Stimulated activated CD4-positive, alpha-beta T cell treated with anti-CD3 and anti-CD28 coated beads, Interleukin-1b, Interleukin-23, amount 100 ng/mL, for 24 hours (primary cell): ENCODE measurements around the gene GNG8.
A peak's percentile ranks its signal among the peaks of the same experiment; 100 is the strongest.

ENCODE experiments used
- DNase-seq, 4 experiments: peaks; one replicate each; pipeline ENCODE4 v3.0.0-alpha.2; 2020; ENCODE audit warnings: low read depth in 4 of 4, low spot score in 1 of 4

The GNG8 gene

DNA sequence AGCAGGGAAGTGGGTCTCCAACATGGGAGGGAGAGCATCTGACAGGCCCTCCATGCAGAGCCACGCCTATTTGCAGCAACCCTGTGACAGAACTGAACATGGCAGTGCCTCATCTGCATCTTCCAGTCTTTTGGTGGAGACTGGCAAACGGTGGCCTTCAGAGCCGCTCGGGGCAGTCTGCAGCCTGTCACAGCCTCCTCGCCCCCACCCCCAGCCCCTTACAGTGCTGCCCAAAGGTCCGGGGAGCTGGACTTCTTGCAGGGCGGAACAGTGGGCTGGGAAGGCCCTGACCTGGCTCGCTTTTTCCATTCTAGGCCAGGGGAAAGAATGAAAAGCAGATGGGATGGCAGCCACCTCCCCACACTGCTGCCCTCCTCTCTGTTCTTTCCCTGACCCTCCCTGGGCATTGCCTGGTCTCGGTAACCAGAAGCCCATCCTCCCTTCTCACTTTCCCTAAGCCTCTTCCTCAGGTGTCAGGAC lies 32.2 kb downstream of the GNG8 start:
- no peak for DNase-seq

GRCh38 chr19:46603195-46603637 lies 32.8 kb downstream of the GNG8 start:
- DNase-seq, result no peak

- peak in 1 of 4 experiments; percentile 57 for DNase-seq
These were observed 33.4 kb downstream of the GNG8 start for GRCh38 chr19:46602392-46603194.

- no peak for DNase-seq
These were observed 34.4 kb downstream of the GNG8 start, which contains the start of gene CALM3 for GRCh38 chr19:46601318-46602224. TSS of gene CALM3 (plus strand) at chr19:46601330. CDS start at chr19:46601435, 105 bp downstream.

GRCh38 chr19:46600384-46601317 lies 35.4 kb downstream of the GNG8 start:
- peak; percentile 93 to 96 (median 96) for DNase-seq

DNA sequence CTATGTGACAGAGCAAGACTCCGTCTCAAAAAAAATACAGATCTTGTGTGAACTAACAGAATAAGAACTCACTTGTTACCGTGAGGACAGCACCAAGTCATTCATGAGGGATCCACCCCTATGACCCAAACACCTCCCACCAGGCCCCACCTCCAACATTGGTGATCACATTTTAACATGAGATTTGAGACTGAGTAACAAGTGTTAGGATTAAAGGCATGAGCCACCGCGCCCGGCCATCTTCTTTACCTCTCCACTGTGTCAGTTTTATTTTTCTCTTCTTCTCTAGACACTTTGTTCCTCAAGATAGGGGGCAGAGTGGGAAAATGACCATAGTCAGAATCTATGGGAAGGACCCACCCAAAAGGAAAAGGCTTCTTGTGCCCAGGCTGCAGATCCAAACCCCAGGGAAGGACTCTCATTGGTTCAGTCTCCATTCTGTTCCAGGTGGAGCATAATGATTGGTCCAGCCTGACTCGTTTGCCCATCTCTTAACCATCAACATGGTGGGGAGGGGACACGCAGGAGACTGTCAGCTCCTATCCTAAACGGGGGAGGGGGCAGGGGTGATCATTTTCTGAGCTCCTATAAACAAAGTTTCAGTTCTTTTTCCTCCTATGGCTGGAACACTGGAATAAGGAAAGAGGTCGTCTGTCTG lies 36.2 kb downstream of the GNG8 start:
- no peak for DNase-seq

GRCh38 chr19:46598372-46598917 lies 37.6 kb downstream of the GNG8 start:
- no peak for DNase-seq

- DNase-seq, result no peak
These were observed 40.0 kb downstream of the GNG8 start for GRCh38 chr19:46596008-46596407.

DNA sequence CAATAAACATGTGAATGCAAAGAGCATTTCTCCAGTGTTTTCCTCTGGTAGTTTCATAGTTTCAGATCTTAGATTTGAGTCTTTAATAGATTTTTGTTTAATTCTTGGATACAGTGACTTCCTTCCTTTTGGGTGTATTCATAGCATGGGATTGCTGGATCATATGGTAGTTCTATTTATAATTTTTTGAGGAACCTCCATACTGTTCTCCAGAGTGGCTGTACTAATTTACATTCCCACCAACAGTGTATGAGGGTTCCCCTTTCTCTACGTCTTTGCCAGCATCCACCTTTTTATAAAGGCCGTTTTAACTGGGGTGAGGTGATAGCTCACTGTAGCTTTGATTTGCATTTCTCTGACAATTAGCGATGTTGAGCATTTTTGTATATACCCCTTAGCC lies 44.1 kb downstream of the GNG8 start:
- no peak for DNase-seq

GRCh38 chr19:46591254-46591653 lies 44.7 kb downstream of the GNG8 start:
- DNase-seq, result no peak

DNA sequence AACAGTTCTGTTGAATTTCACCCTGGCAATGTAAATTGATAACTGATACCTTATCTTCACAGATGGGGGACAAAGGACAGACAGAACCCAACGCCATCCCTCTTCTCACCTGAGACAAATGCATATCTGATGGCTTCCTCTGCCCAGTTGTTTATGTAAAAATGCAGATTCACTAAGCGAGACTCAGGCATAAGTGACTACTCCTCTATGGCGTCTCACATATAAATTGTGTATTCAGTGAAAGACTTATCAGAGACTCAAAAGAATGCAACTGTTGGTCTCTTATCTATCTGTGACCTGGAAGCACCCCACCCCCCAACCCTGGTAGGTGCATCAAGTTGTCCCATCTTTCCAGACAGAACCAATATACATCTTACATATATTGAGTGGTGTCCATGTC lies 48.1 kb downstream of the GNG8 start:
- no peak for DNase-seq

GRCh38 chr19:46586294-46586693 lies 49.7 kb downstream of the GNG8 start:
- no peak for DNase-seq

GRCh38 chr19:46585539-46585938 lies 50.5 kb downstream of the GNG8 start:
- no peak for DNase-seq
